IPS-18c (cell line): Measurements from ENCODE around the gene FAM184A.

Experiments
- H3K4me3 ChIP-seq: 2 replicates; pipeline ENCODE4 v1.7.0; 2013; ENCODE audit warnings: low read depth, mild to moderate bottlenecking, low read length, moderate library complexity; ENCODE audit not compliant: insufficient read depth
- H3K9me3 ChIP-seq: one replicate; pipeline ENCODE4 v1.6.1; 2013; ENCODE audit warnings: mild to moderate bottlenecking, low read length, moderate library complexity; ENCODE audit not compliant: control insufficient read depth, insufficient read depth

FAM184A gene

GRCh38 chr6:118914598-118914997 lies 163.9 kb downstream of the FAM184A start:
- H3K4me3 ChIP-seq = no peak overlapping the region
- no peaks in the 10 kb centered on the region for H3K9me3 ChIP-seq

- Histone ChIP-seq H3K4me3 (no peak overlapping the region), H3K9me3 (no peaks in the 10 kb centered on the region)
Observed at GRCh38 chr6:118913161-118913560, 165.3 kb downstream of the FAM184A start.

- H3K4me3 ChIP-seq = no peak overlapping the region
- H3K9me3 ChIP-seq = no peaks in the 10 kb centered on the region
Observed at GRCh38 chr6:118912646-118913045, 165.8 kb downstream of the FAM184A start.
